NCI-H2029 (cell line): ENCODE measurements around the gene CORIN.

Experiments used
- DNase-seq: peaks from one replicate; lab custom pipeline; 2025; lab: John Stamatoyannopoulos, UW

Gene CORIN

DNA sequence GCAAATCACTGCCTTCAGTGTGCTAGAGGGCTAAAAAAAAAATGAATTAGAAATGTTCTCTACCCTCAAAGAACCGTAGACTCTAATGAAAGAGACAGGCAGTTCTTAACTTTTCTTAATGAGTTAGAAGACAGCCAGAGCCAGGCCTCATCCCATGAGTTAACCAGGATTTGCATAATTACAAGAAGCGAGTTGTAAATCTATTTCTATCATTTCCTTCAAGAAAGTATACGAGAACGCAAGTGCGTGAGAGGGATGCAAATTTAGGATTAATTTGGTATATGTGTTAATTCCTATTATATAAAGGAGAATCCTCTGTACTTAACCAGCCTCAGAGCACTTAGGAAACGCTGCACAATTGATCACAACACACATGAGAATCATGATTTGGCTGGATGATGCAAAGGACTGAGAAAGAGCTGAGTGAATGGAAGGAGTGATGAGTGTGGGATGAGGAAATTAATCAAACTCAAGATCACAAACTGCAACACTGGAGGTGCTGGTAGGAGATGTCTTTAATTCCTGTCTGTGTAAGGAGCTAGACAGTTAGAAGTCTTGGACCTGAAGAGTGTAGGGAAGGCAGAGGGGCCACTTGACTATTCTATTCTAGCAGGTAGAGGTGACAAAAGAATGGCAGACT is 195.6 kb downstream of the CORIN start:
- DNase-seq = no peak

DNA sequence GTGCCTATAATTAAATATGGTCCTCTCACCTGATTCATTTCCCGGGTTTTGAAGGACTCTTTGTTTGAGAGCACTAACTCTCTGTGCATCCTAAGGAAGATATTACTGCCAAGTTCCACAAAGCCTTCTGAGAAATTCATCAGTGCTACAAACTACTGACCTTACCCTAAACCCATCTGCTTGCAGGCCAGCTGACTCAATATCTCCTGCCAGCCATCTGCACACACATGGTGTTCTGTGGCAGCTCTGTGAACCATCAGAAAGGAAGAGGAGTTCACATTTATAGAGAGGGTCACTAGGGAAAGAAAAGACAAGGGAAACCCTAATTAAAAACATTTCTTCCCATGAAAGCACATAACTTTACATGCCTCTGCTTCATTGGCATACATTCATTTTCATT is 196.1 kb downstream of the CORIN start:
- no peak for DNase-seq

DNA sequence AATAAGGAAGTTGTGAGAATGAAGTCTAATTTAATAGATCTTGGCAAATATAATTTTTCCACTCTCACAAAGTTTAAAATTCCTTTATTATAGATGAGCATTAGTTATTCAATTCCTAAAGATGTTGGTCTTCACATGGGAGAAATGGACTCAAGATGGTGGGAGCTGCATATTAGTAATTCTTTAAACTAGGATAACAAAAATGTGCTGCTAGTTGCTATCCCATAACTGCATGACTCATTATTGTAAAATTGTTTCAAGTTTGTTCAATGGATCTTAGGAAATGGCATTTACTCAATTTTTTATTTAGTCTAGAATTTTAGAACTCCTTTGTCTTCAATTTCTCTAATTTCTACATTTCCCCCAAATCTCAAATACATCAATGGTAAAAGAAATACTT is 197.0 kb downstream of the CORIN start:
- no peak for DNase-seq

GRCh38 chr4:47639531-47639930 is 198.3 kb downstream of the CORIN start:
- no peak for DNase-seq

DNA sequence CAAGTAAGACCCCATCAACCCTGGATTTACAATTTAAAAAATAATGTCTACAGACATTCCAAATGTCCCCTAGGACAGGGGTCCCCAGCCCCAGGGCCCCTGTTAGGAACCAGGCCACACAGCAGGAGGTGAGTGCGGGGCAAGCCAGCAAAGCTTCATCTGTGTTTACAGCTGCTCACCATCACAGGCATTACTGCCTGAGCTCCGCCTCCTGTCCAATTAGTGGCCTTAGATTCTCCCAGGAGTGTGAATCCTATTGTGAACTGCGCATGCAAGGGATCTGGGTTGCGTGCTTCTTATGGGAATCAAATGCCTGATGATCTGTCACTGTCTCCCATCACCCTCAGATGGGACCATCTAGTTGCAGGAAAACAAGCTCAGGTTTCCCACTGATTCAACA is 206.7 kb downstream of the CORIN start:
- no peak for DNase-seq

DNA sequence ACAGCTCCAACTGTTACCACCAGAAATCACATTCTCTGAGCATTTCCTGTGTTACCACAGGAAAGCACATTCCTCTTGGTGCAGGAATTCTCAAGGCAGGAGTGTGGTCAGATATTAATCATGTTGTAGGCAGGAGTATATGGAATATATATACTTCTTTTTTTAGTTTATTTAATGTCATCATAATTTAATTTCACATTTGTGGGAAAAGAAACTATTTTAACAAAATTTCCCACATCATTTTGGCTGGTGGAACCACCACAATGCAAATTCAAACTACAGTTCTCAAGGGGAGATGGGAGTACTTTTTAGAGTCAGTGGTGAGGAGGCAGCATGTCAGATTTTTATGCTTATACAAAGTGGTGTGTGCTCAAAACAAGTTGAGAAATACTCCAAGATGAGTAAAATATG is 213.8 kb downstream of the CORIN start:
- DNase-seq = no peak

DNA sequence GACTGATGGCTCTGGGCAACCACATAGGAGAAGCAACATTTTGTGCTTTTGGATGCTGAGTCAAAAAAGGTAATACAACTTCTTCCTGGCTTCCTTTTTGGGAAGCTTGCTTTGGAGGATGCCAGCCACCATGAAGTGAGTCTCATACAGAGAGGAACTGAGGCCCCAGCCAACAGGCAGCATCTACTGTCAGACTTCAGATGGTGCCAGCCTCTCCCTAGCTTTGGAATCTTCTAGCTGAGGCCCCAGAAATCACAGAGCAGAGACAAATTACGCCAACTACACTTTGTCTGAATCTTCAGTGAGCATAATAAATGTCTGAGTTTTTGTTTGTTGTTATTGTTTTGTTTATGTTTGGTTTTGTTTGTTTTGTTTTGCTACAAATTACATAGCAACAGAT is 216.7 kb downstream of the CORIN start:
- DNase-seq = no peak

DNA sequence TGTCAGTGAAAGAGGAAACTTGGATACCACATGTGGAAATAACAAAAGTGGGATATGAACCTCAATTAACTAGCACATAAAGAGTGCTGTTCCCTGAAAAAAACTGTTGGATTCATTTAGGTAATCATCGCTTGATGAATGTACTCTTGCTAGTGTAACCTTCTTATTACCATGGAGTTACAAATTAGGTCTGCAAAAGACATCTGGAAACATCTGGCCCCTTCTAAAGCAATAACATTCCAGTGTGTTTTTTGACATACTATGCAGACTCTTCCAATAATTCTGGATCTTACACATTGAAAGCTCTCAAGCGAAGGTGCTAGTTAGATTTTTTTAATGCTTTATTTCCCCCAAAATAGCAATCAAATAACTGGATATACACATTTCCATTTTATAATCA is 218.2 kb downstream of the CORIN start:
- no peak for DNase-seq

DNA sequence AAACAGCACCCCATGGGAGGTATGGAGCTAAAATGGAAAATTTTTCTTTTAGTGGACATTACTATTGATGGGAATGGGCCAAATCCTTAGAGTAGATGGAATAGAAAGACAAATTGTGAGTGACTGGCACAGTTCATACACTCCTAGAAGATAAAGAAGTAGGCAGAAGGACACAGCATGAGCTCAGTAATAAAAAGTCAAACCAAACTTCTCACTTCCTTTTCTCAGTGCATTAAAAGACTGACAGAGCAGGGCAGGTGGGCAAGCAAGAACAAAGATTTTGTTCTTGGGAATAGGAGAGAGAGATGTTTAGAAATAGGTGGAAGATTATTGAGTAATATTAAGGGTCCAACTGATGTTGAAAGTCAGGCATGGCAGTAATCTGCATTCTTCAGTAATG is 220.3 kb downstream of the CORIN start:
- DNase-seq = no peak

- no peak for DNase-seq
Observed at GRCh38 chr4:47615385-47615784, 222.5 kb downstream of the CORIN start.

DNA sequence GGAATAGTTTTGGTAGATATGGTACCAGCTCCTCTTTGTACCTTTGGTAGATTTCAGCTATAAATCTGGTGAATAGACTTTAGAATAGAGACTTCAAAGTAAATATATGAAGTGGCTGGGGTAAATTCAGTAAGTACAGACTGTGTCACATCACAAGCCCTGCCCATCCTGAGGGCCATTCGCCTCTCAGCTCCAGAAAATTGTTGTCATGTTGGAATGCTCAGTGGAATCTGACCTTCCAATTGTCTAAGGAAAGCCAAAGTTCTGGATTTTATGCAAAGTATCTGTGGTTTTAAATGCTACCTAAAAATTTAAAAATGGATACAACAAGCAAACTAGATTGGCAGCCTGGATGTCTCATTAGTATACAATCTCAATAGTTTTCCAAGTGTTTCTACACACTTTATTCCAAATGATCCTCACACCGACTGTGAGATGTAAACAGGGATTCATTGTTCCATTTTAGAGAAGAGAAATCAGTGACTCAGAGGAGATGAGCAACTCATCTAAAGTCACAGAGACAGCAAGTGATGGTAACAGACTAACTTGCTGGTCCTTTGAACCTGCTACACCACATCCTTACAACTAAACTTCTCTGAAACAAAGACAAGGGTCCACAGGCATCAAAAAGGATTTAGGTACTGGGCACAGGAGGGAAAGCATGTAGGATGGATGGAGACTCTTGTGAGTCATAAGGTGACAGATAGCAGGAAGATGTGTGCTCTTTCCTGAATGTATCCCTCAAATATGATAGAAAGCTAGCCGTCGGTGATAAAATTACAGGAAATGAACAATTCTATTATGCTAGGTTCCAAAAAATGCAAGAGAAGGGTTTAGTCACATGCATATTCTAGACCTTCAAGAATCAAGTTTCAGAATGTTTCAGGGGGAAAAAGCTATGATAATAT is 225.5 kb downstream of the CORIN start:
- no peak for DNase-seq

- DNase-seq = no peak
Observed at GRCh38 chr4:47606482-47606881, 231.4 kb downstream of the CORIN start.

- no peak for DNase-seq
Observed at GRCh38 chr4:47598896-47599295, 239.0 kb downstream of the CORIN start.

GRCh38 chr4:47598320-47598719 is 239.5 kb downstream of the CORIN start:
- DNase-seq = no peak

GRCh38 chr4:47597696-47598095 is 240.2 kb downstream of the CORIN start:
- DNase-seq = no peak

GRCh38 chr4:47590325-47590724 is 247.5 kb downstream of the CORIN start:
- no peak for DNase-seq

- peak; percentile 24 for DNase-seq
Observed at GRCh38 chr4:47579235-47579634, 258.6 kb downstream of the CORIN start.

- no peak for DNase-seq
Observed at GRCh38 chr4:47577779-47578553, 259.9 kb downstream of the CORIN start.

DNA sequence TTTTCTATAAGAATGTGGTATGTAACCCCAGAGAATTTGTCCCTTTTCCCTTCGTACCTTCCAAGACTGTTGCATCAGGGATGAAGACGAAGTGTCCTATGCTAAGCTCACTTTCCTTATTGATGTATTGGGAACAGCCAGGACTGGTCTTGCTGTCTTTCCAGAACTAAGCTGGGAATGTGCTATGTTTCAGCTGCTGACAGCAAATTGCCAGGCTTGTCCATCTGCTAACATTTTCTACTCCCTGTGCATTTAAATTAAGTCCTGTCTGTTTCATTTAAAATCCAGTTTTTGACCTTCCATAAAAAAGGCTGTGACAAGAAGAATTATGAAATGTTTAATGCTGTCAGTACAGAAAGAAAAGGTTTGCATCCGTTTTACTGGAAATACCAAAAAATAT is 264.9 kb downstream of the CORIN start:
- no peak for DNase-seq

- no peak for DNase-seq
Observed at GRCh38 chr4:47570816-47571215, 267.1 kb downstream of the CORIN start.

GRCh38 chr4:47567511-47567910 is 270.4 kb downstream of the CORIN start:
- DNase-seq = no peak

DNA sequence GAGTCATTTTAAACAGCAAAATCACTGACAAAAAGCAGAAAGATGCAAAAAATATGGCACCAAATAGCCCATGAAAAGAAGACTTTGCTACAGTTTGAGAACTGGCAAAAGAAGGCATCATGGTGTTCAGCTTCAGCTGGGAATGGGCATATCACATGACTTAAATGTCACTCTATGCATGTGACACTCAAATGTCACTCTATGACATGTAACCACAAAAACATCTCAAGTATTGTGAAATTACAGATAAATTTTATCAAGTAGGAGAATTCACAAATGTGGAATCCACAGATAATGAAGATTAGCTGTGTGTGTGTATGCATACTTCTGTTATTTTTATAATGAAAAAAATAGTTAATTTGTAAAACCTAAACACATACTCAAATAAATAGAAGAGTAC is 270.9 kb downstream of the CORIN start:
- no peak for DNase-seq

- no peak for DNase-seq
Observed at GRCh38 chr4:47566566-47566965, 271.3 kb downstream of the CORIN start.
